Loucy (cell line): Measurements from ENCODE around the gene AKAP13.

Experiments used
- H2AFZ ChIP-seq: fragments of 200-600 bp; sonication (generic); 2 replicates; pipeline ENCODE4 v1.6.0; 2016; ENCODE audit warnings: antibody characterized with exemption, mild to moderate bottlenecking, low read length, moderate library complexity
- H3F3A ChIP-seq: fragments of 200-600 bp; 2 replicates; pipeline ENCODE4 v1.6.0; 2016; ENCODE audit warnings: antibody characterized with exemption, low read depth, mild to moderate bottlenecking
- H3K27me3 ChIP-seq: fragments of 200-600 bp; sonication (generic); 2 replicates; pipeline ENCODE4 v1.6.1; 2014; ENCODE audit warnings: low read length, mild to moderate bottlenecking; ENCODE audit not compliant: insufficient read depth, poor library complexity, severe bottlenecking
- H3K36me3 ChIP-seq: fragments of 200-600 bp; sonication (generic); 2 replicates; pipeline ENCODE4 v1.6.1; 2016; ENCODE audit warnings: low read length; ENCODE audit not compliant: insufficient read depth
- H3K4me1 ChIP-seq: fragments of 200-600 bp; sonication (generic); 2 replicates; pipeline ENCODE4 v1.5.1; 2014; ENCODE audit warnings: low read length, mild to moderate bottlenecking; ENCODE audit not compliant: insufficient read depth, poor library complexity, severe bottlenecking
- H3K4me2 ChIP-seq: fragments of 200-600 bp; sonication (generic); 2 replicates; pipeline ENCODE4 v1.6.0; 2014; ENCODE audit warnings: antibody characterized with exemption, low read length, low read depth, mild to moderate bottlenecking; ENCODE audit not compliant: poor library complexity, severe bottlenecking
- H3K4me3 ChIP-seq: fragments of 200-600 bp; sonication (generic); 2 replicates; pipeline ENCODE4 v1.5.1; 2014; ENCODE audit warnings: low read length, mild to moderate bottlenecking, mixed read lengths; ENCODE audit not compliant: poor library complexity, severe bottlenecking
- H3K79me2 ChIP-seq: fragments of 200-600 bp; sonication (generic); 2 replicates; pipeline ENCODE4 v1.6.1; 2014; ENCODE audit warnings: low read length; ENCODE audit not compliant: insufficient read depth
- H3K9ac ChIP-seq: fragments of 200-600 bp; sonication (generic); 2 replicates; pipeline ENCODE4 v1.6.0; 2014; ENCODE audit warnings: mild to moderate bottlenecking, low read depth, low read length, moderate library complexity; ENCODE audit not compliant: poor library complexity, severe bottlenecking
- H3K9me2 ChIP-seq: fragments of 200-600 bp; sonication (generic); replicated peaks from 2 replicates; pipeline ENCODE4 v1.6.1; 2016; ENCODE audit warnings: low read depth, low read length, mixed read lengths
- H3K9me3 ChIP-seq: fragments of 200-600 bp; sonication (generic); 2 replicates; pipeline ENCODE4 v1.6.1; 2014; ENCODE audit warnings: mild to moderate bottlenecking, antibody characterized with exemption, low read length, low read depth; ENCODE audit not compliant: insufficient read depth
- H4K20me1 ChIP-seq: fragments of 200-600 bp; sonication (generic); 2 replicates; pipeline ENCODE4 v1.6.0; 2014; ENCODE audit warnings: antibody characterized with exemption, low read length, mild to moderate bottlenecking; ENCODE audit not compliant: insufficient read depth, poor library complexity, severe bottlenecking
- EZH2phosphoT487 ChIP-seq: fragments of 200-600 bp; IDR thresholded peaks from 2 replicates; pipeline ENCODE4 v1.6.1; 2018; ENCODE audit warnings: antibody characterized with exemption, mild to moderate bottlenecking, moderate library complexity, borderline replicate concordance
- TF ChIP-seq, protein P1 (sequence below): fragments of 200-600 bp; sonication (generic); conservative IDR thresholded peaks from 2 replicates; pipeline ENCODE4 v1.5.1; 2014; ENCODE audit warnings: mild to moderate bottlenecking, antibody characterized with exemption, low read length

Gene AKAP13

DNA sequence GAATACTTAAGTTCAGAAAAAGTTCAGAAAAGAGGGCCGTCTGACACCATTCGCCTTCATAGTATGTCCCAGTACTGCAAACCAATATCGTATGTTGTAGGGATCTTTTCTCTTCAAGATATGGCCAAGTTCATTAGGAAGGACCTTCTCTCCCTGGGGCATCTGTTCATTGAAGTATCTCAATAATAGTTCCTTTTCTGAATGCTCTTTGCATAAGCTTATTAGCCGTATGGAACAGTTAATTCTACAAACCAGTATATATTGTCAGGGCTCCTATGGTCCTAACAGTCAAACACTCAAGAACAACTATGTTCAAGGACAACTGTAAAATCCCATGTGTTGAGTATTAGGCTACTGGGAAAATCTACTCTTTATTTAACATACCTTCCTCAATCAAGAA lies 211.2 kb downstream of the AKAP13 start:
- Histone ChIP-seq H3K9me2 (no peaks in the 10 kb centered on the region), H3K36me3 (peaks cover 11% of the 10 kb centered on the region; the same call in 1 of the 2 replicates), H3F3A (no peaks in the 10 kb centered on the region), H3K4me3 (no peak overlapping the region), H3K4me2 (no peak overlapping the region), H3K9me3 (no peaks in the 10 kb centered on the region), H3K27me3 (no peaks in the 10 kb centered on the region), H3K79me2 (peaks cover 60% of the 10 kb centered on the region), H3K4me1 (peaks cover 35% of the 10 kb centered on the region), H4K20me1 (no peaks in the 10 kb centered on the region), H3K9ac (no peak overlapping the region), H2AFZ (no peak overlapping the region)
- TF ChIP-seq EZH2phosphoT487: no peak
- TF ChIP-seq, protein P1, sequence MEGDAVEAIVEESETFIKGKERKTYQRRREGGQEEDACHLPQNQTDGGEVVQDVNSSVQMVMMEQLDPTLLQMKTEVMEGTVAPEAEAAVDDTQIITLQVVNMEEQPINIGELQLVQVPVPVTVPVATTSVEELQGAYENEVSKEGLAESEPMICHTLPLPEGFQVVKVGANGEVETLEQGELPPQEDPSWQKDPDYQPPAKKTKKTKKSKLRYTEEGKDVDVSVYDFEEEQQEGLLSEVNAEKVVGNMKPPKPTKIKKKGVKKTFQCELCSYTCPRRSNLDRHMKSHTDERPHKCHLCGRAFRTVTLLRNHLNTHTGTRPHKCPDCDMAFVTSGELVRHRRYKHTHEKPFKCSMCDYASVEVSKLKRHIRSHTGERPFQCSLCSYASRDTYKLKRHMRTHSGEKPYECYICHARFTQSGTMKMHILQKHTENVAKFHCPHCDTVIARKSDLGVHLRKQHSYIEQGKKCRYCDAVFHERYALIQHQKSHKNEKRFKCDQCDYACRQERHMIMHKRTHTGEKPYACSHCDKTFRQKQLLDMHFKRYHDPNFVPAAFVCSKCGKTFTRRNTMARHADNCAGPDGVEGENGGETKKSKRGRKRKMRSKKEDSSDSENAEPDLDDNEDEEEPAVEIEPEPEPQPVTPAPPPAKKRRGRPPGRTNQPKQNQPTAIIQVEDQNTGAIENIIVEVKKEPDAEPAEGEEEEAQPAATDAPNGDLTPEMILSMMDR: no peak

- peaks cover 40% of the 10 kb centered on the region for H3K4me1 ChIP-seq
- H3K27me3 ChIP-seq: no peaks in the 10 kb centered on the region
- no peaks in the 10 kb centered on the region for H3K9me2 ChIP-seq
- no peak overlapping the region for H3K4me2 ChIP-seq
- H4K20me1 ChIP-seq: no peaks in the 10 kb centered on the region
- H3K9ac ChIP-seq: no peak overlapping the region
- no peak overlapping the region for H3K4me3 ChIP-seq
- peaks cover 2% of the 10 kb centered on the region; the same call in 1 of the 2 replicates for H3F3A ChIP-seq
- no peaks in the 10 kb centered on the region for H3K9me3 ChIP-seq
- H3K79me2 ChIP-seq: peaks cover 55% of the 10 kb centered on the region
- H2AFZ ChIP-seq: no peak overlapping the region
- TF ChIP-seq, protein P1: peak; percentile 47
- TF ChIP-seq EZH2phosphoT487: no peak
- H3K36me3 ChIP-seq: peaks cover 6% of the 10 kb centered on the region; the same call in 1 of the 2 replicates
Observed at GRCh38 chr15:85592148-85592547, 211.7 kb downstream of the AKAP13 start.

- Histone ChIP-seq H3K4me2 (no peak overlapping the region), H3F3A (peaks cover 4% of the 10 kb centered on the region; the same call in 1 of the 2 replicates), H3K9me3 (no peaks in the 10 kb centered on the region), H3K4me1 (peaks cover 43% of the 10 kb centered on the region), H3K4me3 (no peak overlapping the region), H3K79me2 (peaks cover 55% of the 10 kb centered on the region), H3K27me3 (no peaks in the 10 kb centered on the region), H3K36me3 (no peaks in the 10 kb centered on the region), H4K20me1 (no peaks in the 10 kb centered on the region), H3K9me2 (no peaks in the 10 kb centered on the region), H2AFZ (no peak overlapping the region), H3K9ac (no peak overlapping the region)
- TF ChIP-seq, protein P1: no peak
- no peak for TF ChIP-seq EZH2phosphoT487
Observed at GRCh38 chr15:85593809-85594445, 213.5 kb downstream of the AKAP13 start.
